GM18507 (cell line): ENCODE results near the gene GBA2.

Experiments used
- DNase-seq: peaks from one replicate; pipeline ENCODE4 v3.0.0; 2011; ENCODE audit warnings: low read depth; ENCODE audit not compliant: insufficient read length; ENCODE audit errors: extremely low spot score
- FAIRE-seq: peaks from 2 replicates; lab custom pipeline; 2011; peaks lifted over from hg19 to GRCh38; lab: Jason Lieb, UNC

The GBA2 gene

DNA sequence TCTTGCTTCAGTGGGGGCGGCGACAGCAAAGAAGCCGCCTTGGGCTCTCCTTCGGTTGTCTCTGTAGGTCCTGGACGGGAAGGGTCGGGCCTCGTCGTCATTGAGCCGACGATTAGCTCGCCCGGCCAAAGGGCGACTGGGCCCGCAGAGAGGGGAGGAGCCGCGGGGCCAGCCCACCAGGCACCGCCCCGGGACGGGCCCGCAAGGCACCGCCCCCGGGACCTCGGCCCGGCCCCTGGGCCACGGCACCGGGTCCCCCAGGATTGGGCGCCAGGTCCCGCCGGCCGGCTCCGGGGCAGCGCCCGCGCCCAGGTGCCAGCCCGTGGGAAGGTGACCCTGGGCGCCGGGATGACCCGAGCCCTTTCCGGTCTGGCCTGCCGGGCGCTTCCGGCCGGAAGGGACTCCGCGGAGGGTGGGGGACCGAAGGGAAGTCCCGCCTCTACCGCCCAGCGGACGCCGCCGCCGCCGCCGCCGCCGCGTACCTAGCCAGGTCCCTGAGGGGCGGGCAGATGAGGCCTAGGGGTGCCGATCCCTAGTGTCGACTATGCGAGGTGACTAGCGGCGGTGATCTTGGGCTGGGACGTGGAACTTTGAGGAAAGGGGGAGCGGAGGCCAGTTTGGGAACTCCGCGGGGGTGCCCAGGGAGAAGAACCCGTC, at the start of gene GBA2, which contains the start of gene RGP1:
Gene GBA2 (minus strand): TSS at position 371 of the 657 bp plus-strand sequence. CDS start 524 bp downstream, outside the sequence.
Gene RGP1 (plus strand): TSS at position 430 of the 657 bp plus-strand sequence. CDS start 469 bp downstream, outside the sequence.
- DNase-seq (no peak), FAIRE-seq (peak; percentile 36)

- DNase-seq = no peak
- no peak for FAIRE-seq
These were observed 48.5 kb upstream of the GBA2 start for GRCh38 chr9:35797311-35798109.

GRCh38 chr9:35795695-35796094, 46.7 kb upstream of the GBA2 start:
- DNase-seq = no peak
- FAIRE-seq = no peak

DNA sequence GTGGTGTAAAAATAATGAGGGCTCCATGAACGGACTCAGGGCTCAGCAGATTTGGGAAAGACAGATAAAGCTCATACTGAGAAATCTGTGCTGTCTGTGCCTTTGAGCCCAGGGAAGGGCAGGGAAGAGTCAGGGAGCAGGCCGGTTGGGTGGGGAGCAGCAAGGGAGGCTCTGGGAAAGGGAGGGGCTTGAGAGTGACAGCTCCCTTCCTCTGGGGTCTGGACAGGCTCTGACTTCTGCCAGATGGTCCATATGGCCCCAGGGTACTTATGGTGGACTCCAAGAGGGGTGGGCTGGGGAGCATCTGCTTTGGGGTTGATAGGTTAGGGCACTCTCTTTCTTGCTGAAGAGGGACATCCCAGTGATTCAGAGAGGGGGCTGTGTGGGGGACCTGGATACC, 44.4 kb upstream of the GBA2 start:
- DNase-seq (no peak), FAIRE-seq (no peak)

DNA sequence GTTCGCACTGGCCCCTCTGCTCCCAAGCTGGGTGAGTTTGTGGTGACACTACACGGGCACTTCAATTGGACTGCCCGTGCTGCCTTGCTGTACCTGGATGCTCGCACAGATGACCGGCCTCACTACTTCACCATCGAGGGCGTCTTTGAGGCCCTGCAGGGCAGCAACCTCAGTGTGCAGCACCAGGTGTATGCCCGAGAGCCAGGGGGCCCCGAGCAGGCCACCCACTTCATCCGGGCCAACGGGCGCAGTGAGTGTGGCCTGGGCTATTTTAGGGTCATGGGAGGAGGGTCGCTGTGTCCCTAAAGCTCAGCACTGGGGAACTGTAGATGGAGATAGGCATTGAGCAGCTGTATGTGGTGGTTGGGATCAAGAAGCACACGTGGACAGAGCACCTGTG, 43.8 kb upstream of the GBA2 start:
- no peak for DNase-seq
- FAIRE-seq = no peak

GRCh38 chr9:35792024-35792813, 43.2 kb upstream of the GBA2 start:
- FAIRE-seq = no peak
- DNase-seq = no peak

- DNase-seq (no peak), FAIRE-seq (no peak)
These were observed 42.4 kb upstream of the GBA2 start, which contains the start of gene NPR2 for GRCh38 chr9:35791297-35791921. Gene NPR2, plus strand, starts transcription at chr9:35791591. Its CDS starts 818 bp downstream, at chr9:35792409.

DNA sequence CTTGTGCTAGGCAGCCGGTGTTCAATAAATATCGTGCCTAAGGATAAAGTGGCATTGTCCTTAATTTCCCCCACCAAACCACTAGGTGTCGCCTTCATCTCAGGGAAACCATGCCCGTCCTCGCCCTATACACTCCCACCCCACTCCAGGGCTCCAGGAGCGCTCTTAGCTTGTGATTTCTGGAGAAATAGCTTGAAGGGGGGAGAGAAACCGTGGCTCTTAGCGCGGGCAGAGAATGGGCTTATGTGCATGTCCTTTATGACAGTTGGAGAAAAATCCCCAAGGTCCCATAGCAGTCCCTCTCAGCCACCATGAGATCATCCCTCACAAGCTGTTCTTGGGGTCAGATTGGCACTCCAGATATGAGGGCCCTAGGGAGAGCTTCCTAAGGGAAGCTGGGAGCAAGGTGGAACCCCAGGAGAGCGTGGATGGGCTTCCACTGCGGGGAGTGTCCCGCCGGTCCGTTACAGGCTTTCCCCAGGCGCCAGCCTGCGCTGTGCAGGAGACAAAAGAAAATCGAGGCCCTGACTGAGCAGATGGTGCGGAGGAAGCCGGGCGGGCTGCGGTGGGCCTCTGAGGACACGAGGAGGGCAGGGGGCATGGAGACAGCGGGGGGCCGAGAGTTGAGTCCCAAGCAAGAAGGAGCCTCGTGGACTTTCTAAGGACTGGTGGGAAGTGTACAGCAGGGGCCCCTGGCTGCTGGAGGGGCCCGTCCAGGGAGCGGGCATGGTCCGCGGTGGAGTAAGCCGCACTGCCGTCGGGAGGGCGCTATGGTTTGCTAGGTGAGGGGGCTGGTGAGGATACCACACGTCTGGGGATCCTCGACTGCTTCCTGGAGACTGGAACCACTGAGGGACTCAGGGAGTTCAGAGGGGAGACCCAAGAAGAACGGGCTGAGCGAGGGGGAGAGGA, 41.6 kb upstream of the GBA2 start:
- FAIRE-seq = peak; percentile 83
- peak; percentile 60 for DNase-seq

GRCh38 chr9:35790025-35790384, 41.0 kb upstream of the GBA2 start:
- no peak for FAIRE-seq
- DNase-seq = no peak

GRCh38 chr9:35789541-35789940, 40.5 kb upstream of the GBA2 start:
- FAIRE-seq = no peak
- DNase-seq = no peak

DNA sequence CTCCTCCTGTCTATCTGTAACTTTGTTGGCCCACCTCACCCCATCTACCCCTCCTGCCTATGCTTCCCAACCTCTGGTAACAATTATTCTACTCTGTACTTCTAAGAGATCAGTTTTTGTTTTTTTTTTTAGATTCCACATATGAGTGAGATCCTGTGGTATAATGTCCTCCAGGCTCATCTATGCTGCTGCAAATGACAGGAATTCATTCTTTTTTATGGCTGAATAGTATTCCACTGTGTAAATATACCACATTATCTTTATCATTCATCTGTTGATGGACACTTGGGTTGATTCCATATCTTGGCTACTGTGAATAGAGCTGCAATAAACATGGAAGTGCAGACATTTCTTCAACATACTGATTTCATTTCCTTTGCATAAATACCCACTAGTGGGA, 34.4 kb upstream of the GBA2 start:
- no peak for DNase-seq
- peak; percentile 5 for FAIRE-seq

- DNase-seq (no peak), FAIRE-seq (no peak)
These were observed 32.0 kb upstream of the GBA2 start for GRCh38 chr9:35781066-35781465.

- DNase-seq (no peak), FAIRE-seq (no peak)
These were observed 29.5 kb upstream of the GBA2 start for GRCh38 chr9:35778496-35778895.

- no peak for FAIRE-seq
- no peak for DNase-seq
These were observed 27.0 kb upstream of the GBA2 start for GRCh38 chr9:35776018-35776417.

DNA sequence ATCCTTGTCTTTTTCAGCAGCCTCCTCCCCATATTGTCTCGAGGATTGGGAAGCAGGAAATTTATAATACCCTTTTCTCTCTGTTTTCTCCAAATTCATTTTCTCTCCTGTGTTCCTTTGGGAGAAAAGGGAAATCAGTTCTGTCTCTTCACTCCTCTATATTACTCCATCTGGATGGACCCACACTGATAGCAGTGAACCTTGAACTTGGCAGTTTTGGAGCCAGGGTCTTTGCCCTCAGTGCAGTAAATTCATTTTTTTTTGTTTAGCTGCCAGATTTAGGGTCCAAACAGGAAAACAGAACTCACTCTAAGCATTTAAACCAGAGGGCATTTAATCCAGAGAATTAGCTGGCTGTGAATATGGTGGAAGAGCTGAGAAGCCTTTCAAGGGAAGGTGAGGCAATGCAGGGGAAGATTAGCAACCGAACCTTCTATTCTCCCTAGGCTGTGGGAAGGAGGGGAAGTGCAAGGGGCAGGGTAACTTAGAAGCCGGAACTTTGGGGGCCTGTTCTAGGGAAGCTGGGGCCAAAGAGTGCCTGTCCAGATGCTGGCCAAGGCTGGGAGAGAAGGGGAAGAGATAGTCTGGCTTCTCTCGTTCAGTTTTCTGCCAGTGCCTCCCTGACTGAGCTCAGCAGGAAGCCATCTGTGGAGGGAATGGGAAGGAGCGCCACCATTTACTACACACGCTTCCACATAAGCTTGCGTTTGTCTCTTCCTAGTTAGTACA, 26.0 kb upstream of the GBA2 start:
- DNase-seq = no peak

DNA sequence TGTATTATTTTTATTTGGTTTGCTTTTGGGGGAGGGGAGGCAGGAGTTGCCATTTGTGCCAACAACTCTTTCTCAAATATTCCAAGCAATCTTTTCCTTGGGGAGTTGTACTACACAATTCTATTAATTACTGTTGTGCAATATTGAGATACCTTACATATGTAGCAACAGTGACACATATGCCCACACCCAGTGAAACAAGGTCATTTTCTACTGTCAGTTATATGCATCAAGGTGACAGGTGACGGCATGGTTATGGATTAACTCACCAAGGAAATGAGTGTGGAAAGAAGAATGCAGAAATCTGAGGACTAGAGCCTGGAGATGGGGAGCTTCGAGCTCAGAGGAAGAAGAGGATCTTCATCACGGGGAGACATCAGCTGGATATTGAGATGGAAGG, 22.9 kb upstream of the GBA2 start:
- DNase-seq (no peak), FAIRE-seq (no peak)

More for the DNA sequence above, 26.0 kb upstream of the GBA2 start:
- FAIRE-seq = no peak

DNA sequence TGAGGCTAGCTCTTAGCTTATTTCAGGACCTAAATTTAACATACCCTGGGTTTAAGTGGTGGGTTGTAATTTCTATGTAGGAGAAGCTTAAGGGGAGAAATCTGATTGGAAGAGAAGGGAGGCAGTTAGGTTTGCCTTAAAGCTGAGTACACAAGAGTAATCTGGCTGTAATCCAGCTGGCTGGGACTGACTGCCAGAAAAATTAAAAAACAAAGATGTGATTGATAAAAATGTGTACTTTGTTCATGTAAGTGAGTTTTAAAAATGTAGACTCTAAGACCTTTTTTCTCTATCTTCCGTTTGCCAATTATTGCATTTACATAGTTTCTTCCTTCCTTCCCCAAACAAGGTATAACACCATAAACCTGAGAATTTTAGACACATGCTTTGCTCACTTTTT, 22.5 kb upstream of the GBA2 start:
- FAIRE-seq (no peak), DNase-seq (no peak)

DNA sequence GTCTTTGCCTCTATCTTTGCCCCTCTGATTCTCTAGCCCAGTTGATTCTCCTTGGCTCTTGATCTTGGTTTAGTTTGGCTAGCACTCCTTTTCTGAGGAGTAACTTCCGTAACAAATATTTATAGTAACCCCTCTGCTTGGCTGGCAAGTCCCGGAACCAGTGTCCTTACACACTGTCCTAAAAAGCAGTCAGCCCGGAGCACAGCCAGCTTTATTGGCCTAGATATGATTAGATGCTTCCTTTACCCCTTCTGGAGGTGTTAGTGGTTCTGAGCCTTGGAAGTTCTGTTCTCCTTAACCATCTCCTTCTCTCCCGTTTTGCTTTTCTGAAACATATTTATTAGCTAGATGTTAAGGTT, 22.0 kb upstream of the GBA2 start:
- DNase-seq (no peak), FAIRE-seq (no peak)
